GM18526 (cell line): Measurements from ENCODE around the gene ARPC5.

Experiments used
- POLR2A ChIP-seq: IDR thresholded peaks from 3 replicates; pipeline ENCODE4 v1.6.1; 2011; ENCODE audit not compliant: insufficient read length; ENCODE audit errors: extremely low read depth

The ARPC5 gene

DNA sequence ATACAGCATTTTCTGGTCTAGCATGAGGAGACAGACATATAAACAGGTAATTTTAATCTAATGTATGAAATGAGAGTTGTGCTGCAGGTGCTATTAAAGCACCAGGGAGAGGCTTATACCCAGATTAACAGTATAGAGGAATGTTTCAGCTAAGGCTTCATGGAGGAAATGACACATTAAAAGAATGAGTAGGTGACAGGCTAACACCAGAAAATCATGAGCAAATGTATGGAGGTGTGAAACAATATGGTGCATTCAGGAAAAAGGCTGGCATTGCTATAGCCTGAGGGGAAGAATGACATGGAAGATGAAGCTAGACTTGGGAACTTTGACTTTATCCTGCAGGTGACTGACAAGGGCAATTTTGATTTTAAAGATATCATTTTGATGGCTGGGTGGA, 7.0 kb downstream of the ARPC5 start:
- TF ChIP-seq POLR2A: no peak

DNA sequence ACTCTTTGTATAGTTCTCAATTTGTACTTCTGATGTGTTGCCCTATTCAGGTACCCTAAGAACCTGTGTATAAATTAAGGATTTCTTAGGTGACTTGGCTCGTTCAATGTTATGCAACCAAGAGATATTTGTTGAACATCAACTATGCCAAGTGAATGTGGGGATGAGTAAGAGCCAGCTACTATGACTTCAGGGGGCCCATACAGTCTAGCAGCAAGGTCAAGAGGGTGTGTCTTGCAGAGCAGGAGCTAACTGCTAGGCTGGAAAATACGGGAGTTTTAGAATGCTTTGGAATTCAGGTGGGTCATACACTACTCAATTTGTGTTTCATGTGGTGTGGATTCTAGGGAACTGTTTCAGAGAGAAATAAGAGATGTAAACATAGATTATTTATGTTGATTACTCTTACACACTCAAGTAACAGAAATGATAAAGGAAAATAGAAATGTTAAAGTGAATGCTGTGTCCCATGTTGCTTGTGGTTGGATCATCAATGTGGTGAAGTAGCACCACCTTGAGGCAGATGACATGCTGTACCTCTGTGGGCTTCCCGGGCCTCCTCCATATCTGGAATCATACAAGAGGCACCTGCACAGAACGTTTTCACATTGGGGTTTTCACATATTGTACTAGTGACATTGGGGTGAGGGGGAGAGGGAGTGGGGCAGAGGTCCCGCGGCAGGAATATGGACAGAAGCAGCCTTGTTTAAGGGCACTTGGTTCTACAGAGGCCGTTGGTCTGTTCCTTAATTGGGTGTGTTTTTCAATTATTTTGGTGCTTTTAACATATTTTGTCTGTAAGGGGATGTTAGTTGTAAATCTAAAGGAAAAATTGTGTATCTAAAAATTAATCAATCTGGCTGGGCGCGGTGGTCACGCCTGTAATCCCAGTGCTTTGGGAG, 12.4 kb downstream of the ARPC5 start:
- TF ChIP-seq POLR2A: no peak

DNA sequence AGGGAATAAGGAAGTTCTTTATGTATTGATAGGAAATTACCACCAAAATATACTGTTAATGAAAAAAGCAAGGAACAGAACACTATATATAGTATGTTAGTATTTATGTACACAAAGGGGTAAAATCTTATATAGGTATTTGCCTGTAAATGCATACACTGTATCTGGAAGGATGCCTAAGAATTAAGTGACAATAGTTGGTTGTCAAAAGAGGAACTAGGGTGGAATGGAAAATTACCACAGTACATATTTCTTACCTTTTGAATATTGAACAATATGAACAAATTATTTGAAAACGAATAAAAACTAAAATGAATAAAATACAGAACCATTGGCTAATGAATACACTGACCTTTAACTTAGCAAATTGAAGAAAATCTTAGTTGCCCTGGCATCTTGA, 13.6 kb downstream of the ARPC5 start:
- no peak for TF ChIP-seq POLR2A

DNA sequence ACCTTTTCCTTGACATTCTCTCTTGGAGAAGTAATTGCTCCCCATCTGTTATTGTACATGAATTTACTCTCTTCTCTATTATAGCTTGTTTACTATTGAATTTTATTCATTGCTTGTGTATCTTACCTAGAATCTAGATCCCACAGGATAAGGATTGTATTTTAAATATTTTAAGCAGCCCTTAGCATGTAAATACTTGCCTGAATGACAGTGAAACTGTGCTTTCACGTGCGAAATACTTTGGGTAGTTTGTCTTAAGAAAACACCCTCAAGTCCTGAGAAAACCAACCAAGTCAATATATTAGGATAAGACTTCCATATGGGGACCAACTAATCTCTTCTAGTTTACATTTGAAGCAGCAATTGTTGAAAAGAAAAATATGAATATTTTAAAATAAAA, 15.3 kb downstream of the ARPC5 start:
- TF ChIP-seq POLR2A: no peak

DNA sequence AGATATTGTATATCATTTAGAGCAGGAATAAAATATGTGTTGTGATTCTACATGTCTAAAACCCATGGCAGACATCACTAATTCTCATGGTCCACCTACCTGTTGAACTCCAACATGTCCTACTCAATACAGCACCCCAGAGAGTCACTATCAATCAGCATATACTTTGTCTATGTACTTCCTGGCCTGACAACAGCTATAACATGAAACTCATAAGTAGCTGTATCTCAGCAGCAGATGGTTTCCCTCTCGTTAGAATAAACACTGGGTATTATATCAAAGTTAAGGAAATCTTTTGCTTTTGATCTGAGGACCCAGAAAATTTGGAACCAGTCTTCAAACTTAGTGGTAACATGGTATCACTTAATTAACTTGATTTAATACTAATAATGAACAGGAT, 15.8 kb downstream of the ARPC5 start:
- no peak for TF ChIP-seq POLR2A

DNA sequence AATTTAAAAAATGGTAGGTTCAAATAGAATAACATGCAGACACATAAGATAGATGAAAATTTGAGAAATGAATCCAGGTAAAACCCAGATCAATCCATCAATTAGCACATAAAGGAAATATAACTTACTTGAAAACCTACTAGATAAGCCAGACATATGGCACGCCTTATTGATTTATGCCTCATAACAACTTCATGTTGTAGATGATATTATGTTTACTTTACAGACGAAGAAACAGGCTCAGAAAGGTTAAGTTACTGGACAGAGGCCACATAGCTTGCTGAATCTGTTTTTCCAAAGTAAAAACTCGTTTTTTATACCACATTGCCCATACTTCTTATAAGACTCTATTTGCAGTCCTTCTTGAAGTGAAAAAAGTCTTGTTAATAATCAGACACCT, 23.2 kb downstream of the ARPC5 start:
- no peak for TF ChIP-seq POLR2A

DNA sequence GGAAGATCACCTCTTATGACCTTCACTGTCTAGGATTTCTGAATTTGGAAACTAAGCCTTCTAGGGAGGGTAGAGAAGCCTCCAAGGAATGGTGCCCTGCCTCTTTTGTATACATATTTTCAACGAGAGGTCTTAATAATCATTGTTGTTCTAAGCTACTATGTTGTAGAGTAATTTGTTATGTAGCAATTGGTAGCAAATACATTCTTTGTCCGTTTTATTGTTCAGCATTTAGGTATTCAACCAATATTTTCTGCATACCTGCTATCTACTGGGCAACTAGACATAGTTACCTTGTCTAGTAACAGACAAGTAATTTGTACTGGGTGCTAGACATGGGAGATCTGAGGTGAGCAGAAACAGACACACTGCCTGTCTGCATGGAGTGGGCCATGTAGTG, 24.6 kb downstream of the ARPC5 start:
- TF ChIP-seq POLR2A: no peak

DNA sequence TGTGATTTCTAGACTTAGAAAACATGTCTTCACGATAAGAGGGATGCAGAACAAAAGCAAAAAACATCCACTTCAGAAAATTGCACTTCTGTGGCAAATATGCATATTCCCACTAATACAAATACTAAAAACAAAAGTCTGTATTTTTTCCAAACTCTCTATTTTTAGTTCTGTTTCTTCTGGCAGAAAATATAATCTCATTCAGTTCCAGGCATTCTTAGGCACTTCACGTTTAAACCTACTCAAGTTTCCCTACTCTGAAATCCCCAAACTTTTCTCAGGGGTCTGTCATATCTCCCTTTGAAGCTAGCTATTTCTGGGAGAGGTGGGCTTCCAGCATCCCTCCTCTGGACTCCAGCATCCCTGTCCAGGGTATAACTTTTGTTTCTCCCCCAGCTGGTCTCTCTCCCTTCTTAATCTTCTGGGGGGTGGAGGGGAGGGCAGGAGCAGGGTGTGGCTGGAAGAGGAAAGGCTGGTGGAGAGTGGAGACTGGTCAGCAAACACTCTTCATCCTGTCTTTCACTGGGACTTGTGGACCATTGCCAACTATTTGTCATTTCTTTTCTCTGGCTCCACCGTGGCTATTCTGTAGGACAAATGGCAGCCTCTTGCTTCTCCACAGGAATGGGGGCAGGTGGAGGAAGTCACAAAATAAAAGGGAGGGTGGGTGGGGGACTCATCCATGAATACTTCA, 25.7 kb downstream of the ARPC5 start:
- no peak for TF ChIP-seq POLR2A

DNA sequence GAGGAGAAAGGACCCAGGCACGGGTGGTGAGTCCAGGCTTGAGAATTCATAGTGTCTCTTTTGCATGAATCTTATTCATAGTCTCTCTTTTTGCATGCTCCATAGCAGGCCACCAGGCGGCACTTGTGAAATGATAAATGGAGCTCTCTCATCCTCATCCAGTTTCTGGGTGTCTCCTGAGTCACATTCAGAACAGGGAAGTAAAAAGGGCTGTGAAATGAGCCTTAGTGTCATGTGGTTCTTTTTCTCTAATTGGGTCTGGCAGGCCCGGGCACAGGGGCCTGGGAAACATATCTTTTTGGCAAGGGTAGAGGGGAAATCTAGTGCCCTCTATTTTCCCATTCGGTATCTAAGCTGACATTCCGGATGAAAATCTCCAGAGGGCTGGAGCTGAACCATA, 26.3 kb downstream of the ARPC5 start:
- no peak for TF ChIP-seq POLR2A

DNA sequence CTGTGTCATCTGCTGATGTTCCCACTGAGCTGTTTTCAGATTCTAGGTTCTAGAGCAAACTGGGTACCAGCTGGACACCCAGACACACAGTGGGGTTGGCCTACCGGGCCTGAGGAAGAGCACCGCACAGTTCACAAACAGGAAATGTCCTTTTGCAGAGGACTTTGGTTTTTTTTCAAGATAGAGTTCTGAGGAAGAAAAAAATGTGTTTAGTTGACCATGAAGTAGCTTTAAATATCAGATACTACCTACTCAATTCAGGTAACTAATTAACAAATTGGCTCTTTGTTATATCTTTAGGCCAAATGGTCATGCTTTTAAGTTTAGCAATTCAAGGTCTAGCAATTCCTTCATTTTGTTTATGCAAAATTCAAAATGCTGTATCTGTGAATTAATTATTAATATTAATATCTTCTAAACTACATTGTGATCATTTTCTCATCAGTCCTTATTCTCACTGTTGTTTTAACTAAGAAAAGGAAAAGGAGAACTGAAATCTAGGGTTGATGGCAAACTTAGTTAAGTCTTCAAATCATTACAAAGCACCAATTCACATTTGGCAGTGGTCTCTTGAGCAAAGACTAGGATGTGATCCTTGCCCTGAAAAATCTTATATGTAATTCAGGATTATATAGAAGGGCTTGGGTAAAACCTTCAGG, 28.1 kb downstream of the ARPC5 start:
- no peak for TF ChIP-seq POLR2A

DNA sequence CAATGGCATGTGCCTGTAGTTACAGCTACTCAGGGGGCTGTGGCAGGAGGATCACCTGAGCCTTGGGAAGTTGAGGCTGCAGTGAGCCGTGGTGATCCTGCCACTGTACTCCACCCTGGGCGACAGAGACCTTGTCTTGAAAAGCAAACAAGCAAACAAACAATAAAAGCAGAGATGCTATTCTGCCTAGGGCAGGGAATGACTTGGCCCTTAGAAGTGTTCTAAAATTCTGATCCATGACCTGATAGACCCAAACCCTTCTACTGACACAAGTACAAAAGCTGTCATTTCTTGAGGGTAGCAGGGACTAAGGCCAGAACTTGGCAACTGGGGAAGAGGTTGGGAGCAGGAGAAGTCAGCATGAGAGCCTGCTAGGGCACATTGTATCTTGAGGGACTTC, 29.7 kb downstream of the ARPC5 start:
- no peak for TF ChIP-seq POLR2A

DNA sequence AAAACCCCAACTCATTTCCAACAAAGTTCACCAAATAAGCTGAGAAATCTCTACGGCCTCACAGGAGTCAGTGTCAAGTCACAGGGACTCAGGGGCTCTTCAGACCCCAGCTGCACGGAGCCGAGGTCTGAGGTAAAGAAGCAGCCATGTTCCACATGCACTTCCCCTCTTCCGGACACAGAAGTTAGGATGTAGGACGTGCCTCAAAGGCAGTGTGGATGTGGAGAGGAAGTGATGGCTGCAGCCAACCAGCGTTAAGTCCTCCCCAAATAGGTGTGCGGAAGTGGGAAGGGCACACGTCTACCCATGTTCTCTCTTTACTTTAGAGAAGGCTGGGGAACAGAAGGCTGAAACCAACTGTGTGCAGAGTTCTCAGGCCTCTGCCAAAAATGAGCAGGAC, 30.8 kb downstream of the ARPC5 start:
- no peak for TF ChIP-seq POLR2A

DNA sequence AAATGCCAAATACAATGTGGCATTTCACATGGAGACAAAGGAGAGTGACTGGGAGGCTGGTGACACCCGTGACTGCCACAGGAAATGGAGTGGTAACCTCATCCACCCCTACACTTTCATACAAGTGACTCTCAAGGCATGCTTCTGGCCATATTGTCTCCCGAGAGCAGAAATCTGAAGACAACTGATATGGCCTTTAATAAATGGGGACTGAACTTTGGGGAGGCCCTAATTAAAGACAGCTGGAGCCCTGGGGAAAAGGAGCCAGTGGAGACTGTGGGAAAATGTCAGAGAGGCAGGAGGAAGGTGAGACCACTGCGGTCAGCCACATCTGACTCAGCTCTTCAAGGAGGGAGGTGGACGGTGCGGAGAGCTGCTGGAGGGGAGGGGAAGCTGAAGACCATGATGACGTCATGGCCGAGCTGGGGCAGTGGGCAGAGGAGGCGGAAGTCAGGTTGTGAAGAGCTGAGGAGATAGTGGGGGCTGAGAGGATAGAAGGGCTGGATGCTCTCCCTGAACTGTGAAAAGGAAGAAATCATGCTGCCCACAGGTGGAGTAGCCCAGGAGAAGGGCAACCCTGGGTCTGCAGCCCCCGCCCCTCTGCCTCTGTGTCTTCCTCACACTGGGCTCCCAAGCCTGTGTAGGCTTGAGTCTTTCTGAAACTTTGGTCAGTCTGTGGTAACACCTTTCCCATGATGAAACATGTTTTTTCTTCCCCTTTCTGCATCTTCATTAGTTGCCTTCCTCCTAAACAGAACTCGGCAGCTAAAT, 31.4 kb downstream of the ARPC5 start:
- TF ChIP-seq POLR2A: no peak

DNA sequence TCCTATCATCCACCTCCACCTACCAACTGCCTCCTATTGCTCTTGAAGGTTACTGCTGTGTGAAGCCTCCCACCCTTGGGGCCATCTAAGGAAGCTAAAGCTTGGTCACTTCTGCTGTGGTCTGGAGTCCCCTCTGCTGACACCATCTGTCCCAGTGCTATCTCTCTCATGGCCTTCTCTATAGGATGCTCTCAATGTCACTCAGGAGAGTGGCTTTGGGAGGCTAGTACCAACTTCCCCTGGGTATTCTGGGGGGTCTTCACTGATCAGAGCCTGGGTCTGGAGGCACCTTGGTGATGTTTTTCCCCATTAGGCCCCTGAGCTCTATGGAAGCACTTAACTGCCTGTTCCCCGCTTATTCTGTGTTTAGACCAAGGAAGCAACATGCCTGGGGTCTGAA, 33.1 kb downstream of the ARPC5 start:
- no peak for TF ChIP-seq POLR2A

DNA sequence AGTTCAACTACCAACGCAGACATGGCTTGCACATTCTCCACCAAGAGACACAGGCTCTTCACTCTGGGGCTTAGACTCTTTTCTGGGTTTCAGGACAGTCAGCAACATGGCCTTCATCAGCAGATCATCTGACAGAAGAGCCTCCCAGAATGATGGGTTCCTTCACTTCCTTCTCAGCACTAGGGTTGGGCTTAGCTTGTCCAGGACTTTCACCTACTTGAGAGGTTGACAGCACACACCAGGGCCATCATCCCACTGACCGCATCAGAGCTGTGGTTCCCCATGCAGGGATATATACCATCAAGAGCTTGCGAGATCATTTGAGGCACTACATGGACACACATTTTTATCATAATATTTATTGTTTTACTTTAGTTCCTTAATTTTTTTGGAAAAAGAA, 34.9 kb downstream of the ARPC5 start:
- TF ChIP-seq POLR2A: no peak
